Mesenchymal stem cell (in vitro differentiated cells and primary cell): ENCODE measurements around the gene COP1.
A peak's percentile ranks its signal among the peaks of the same experiment; 100 is the strongest.

ENCODE experiments used
- DNase-seq: peaks from one replicate; pipeline ENCODE4 v3.0.0-alpha.2; 2013
- H2AFZ ChIP-seq: one replicate; pipeline ENCODE4 v1.6.1; 2013; ENCODE audit warnings: low read depth, mild to moderate bottlenecking, control low read depth, inconsistent platforms, low read length, moderate library complexity
- H2AK5ac ChIP-seq: 2 replicates; pipeline ENCODE4 v1.6.1; 2013; ENCODE audit warnings: low read length, moderate library complexity, mild to moderate bottlenecking, inconsistent platforms; ENCODE audit not compliant: severe bottlenecking
- H2BK120ac ChIP-seq: one replicate; pipeline ENCODE4 v1.6.1; 2013; ENCODE audit warnings: low read depth, mild to moderate bottlenecking, inconsistent platforms, low read length, moderate library complexity
- H2BK12ac ChIP-seq, 2 experiments: one replicate each; pipeline ENCODE4 v1.6.1; 2013; ENCODE audit warnings: inconsistent platforms in 2 of 2, low read length in 2 of 2, mild to moderate bottlenecking in 2 of 2, moderate library complexity in 2 of 2, control low read depth in 1 of 2
- H2BK15ac ChIP-seq: one replicate; pipeline ENCODE4 v1.6.1; 2013; ENCODE audit warnings: mild to moderate bottlenecking, low read depth, inconsistent platforms; ENCODE audit not compliant: poor library complexity, severe bottlenecking
- H2BK5ac ChIP-seq: 2 replicates; pipeline ENCODE4 v1.6.1; 2013; ENCODE audit warnings: low read depth, mild to moderate bottlenecking, low read length, control low read depth, inconsistent platforms; ENCODE audit not compliant: poor library complexity, severe bottlenecking
- H3K14ac ChIP-seq, 2 experiments: one replicate each; pipeline ENCODE4 v1.6.1; 2013; ENCODE audit warnings: inconsistent platforms in 2 of 2, low read length in 2 of 2, control low read depth in 1 of 2, mild to moderate bottlenecking in 1 of 2, moderate library complexity in 1 of 2
- H3K18ac ChIP-seq, 2 experiments: one replicate each; pipeline ENCODE4 v1.6.1; 2013; ENCODE audit warnings: inconsistent platforms in 2 of 2, low read length in 2 of 2, control low read depth in 1 of 2, low read depth in 1 of 2, mild to moderate bottlenecking in 1 of 2
- H3K23ac ChIP-seq, 2 experiments: one replicate each; pipeline ENCODE4 v1.6.1; 2013; ENCODE audit warnings: inconsistent platforms in 2 of 2, low read length in 2 of 2, mild to moderate bottlenecking in 2 of 2, moderate library complexity in 2 of 2, control low read depth in 1 of 2
- H3K27ac ChIP-seq: 2 replicates; pipeline ENCODE4 v1.5.1; 2013; ENCODE audit warnings: mild to moderate bottlenecking, moderate library complexity, low read length, control low read depth, inconsistent platforms; ENCODE audit not compliant: poor library complexity, severe bottlenecking
- H3K27me3 ChIP-seq, 2 experiments: 2 replicates each; pipeline versions ENCODE4 v1.6.1 to v1.7.0; 2013; ENCODE audit warnings: low read length in 2 of 2, mild to moderate bottlenecking in 2 of 2, moderate library complexity in 2 of 2, control low read depth in 1 of 2, inconsistent platforms in 1 of 2; ENCODE audit not compliant: control insufficient read depth in 1 of 2, insufficient read depth in 1 of 2
- H3K36me3 ChIP-seq, 2 experiments: 2 replicates each; pipeline versions ENCODE4 v1.6.1 to v1.7.0; 2013; ENCODE audit warnings: low read length in 2 of 2, control low read depth in 1 of 2, inconsistent platforms in 1 of 2, low read depth in 1 of 2, mild to moderate bottlenecking in 1 of 2; ENCODE audit not compliant: insufficient read depth in 2 of 2, control insufficient read depth in 1 of 2
- H3K4ac ChIP-seq, 2 experiments: one replicate each; pipeline ENCODE4 v1.6.1; 2013; ENCODE audit warnings: inconsistent platforms in 2 of 2, low read length in 2 of 2, mild to moderate bottlenecking in 2 of 2, moderate library complexity in 2 of 2, control low read depth in 1 of 2, low read depth in 1 of 2
- H3K4me1 ChIP-seq: 2 replicates; pipeline ENCODE4 v1.6.1; 2013; ENCODE audit warnings: low read depth, low read length, control low read depth; ENCODE audit not compliant: control insufficient read depth, insufficient read depth
- H3K4me2 ChIP-seq: 2 replicates; pipeline ENCODE4 v1.6.1; 2013; ENCODE audit warnings: low read length, mild to moderate bottlenecking, inconsistent platforms; ENCODE audit not compliant: poor library complexity, severe bottlenecking
- H3K4me3 ChIP-seq, 2 experiments: 2 replicates each; pipeline versions ENCODE4 v1.5.1 to v1.7.0; 2013; ENCODE audit warnings: low read length in 2 of 2, mild to moderate bottlenecking in 2 of 2, control low read depth in 1 of 2, low read depth in 1 of 2; ENCODE audit not compliant: insufficient read depth in 1 of 2
- H3K79me1 ChIP-seq: replicated peaks from 2 replicates; pipeline ENCODE4 v1.6.1; 2013; ENCODE audit warnings: mild to moderate bottlenecking, control low read depth, low read length, inconsistent platforms; ENCODE audit not compliant: poor library complexity, severe bottlenecking
- H3K9ac ChIP-seq: 2 replicates; pipeline ENCODE4 v1.7.0; 2013; ENCODE audit warnings: mild to moderate bottlenecking, low read length, moderate library complexity
- H3K9me3 ChIP-seq: 2 replicates; pipeline ENCODE4 v1.7.0; 2013; ENCODE audit warnings: mild to moderate bottlenecking, low read length; ENCODE audit not compliant: control insufficient read depth
- H4K8ac ChIP-seq: one replicate; pipeline ENCODE4 v1.6.1; 2013; ENCODE audit warnings: inconsistent platforms, mild to moderate bottlenecking, low read length, moderate library complexity
- H4K91ac ChIP-seq: one replicate; pipeline ENCODE4 v1.6.1; 2013; ENCODE audit warnings: mild to moderate bottlenecking, low read length, inconsistent platforms
- WGBS: methylation state at CpG from one replicate; pipeline ENCODE4 v1.1.7; 2013; ENCODE audit warnings: mixed read lengths; 5-methylcytosine and 5-hydroxymethylcytosine counted together

The COP1 gene

DNA sequence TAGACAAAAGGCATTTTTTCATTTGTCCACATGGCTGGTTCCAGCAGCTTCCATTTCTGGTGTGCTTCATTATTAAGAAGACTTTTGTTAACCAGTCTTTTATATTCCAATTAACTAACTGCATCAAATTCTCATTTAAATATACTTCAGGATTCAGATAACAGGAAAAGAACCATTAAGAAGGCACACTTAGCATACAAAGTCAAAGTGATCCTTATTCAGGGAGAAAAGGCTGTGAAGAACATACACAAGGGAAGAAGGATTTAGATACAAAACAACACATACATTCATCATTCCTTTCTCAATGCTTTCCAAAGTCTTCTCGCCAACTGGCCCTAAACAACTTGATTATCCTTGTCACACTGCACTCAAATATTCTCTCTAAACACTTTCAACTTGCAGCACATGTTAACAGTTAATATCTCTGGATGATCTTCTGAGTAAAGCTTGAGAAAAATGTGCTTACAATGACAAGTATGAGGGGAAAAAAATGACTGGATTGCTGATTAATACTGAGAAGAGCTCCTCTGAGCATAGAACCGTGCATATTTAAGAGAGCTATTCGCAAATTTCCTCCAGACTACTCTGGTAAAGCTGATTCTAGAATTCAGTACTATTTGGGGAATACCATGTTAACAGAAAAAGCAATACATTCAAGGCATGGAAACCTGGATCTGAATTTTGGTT is 238.5 kb downstream of the COP1 start:
- H3K4me1 ChIP-seq: no peaks in the 10 kb centered on the region
- no peak overlapping the region for H2BK15ac ChIP-seq
- H3K36me3 ChIP-seq: peaks cover 0 to 33% of the 10 kb centered on the region in 2 experiments
- no peak overlapping the region for H3K14ac ChIP-seq
- H3K9me3 ChIP-seq: no peaks in the 10 kb centered on the region
- H2AK5ac ChIP-seq: no peak overlapping the region
- H2BK12ac ChIP-seq: no peak overlapping the region
- no peak overlapping the region for H3K4me3 ChIP-seq
- H4K91ac ChIP-seq: no peak overlapping the region
- peak; percentile 26 for DNase-seq
- no peak overlapping the region for H2AFZ ChIP-seq
- H3K27me3 ChIP-seq: no peaks in the 10 kb centered on the region
- no peak overlapping the region for H3K18ac ChIP-seq
- peak overlapping the region; percentile 9 for H3K9ac ChIP-seq
- WGBS: no CpG with 5 or more reads among the region's 3 CpGs
- peak overlapping the region; percentile 19 for H2BK5ac ChIP-seq
- peaks cover 1% of the 10 kb centered on the region for H3K79me1 ChIP-seq
- H3K4me2 ChIP-seq: no peak overlapping the region
- no peak overlapping the region for H2BK120ac ChIP-seq
- H3K23ac ChIP-seq: no peak overlapping the region
- peak overlapping the region; percentile 58 for H3K27ac ChIP-seq
- H3K4ac ChIP-seq: no peak overlapping the region
- H4K8ac ChIP-seq: no peak overlapping the region

- H4K8ac ChIP-seq: no peak overlapping the region
- H3K27me3 ChIP-seq: no peaks in the 10 kb centered on the region
- H2BK12ac ChIP-seq: no peak overlapping the region
- H3K79me1 ChIP-seq: peaks cover 1% of the 10 kb centered on the region
- no peak overlapping the region for H3K4me2 ChIP-seq
- no peak overlapping the region for H3K4me3 ChIP-seq
- H3K9me3 ChIP-seq: no peaks in the 10 kb centered on the region
- no CpG with 5 or more reads among the region's 2 CpGs for WGBS
- no peak overlapping the region for H3K27ac ChIP-seq
- no peak overlapping the region for H3K4ac ChIP-seq
- DNase-seq: no peak
- no peak overlapping the region for H2AK5ac ChIP-seq
- no peak overlapping the region for H3K14ac ChIP-seq
- H3K36me3 ChIP-seq: peaks cover 0 to 36% of the 10 kb centered on the region in 2 experiments
- no peak overlapping the region for H3K23ac ChIP-seq
- no peak overlapping the region for H3K9ac ChIP-seq
- no peak overlapping the region for H2BK5ac ChIP-seq
- H3K4me1 ChIP-seq: no peaks in the 10 kb centered on the region
- H3K18ac ChIP-seq: no peak overlapping the region
- H4K91ac ChIP-seq: no peak overlapping the region
- no peak overlapping the region for H2BK15ac ChIP-seq
- no peak overlapping the region for H2BK120ac ChIP-seq
- H2AFZ ChIP-seq: no peak overlapping the region
Measured at GRCh38 chr1:175963740-175964139, 243.3 kb downstream of the COP1 start.

GRCh38 chr1:175960169-175960568 is 246.9 kb downstream of the COP1 start:
- DNase-seq: no peak
- Histone ChIP-seq H2AK5ac (no peak overlapping the region), H3K9ac (no peak overlapping the region), H3K27me3 (no peaks in the 10 kb centered on the region), H3K18ac (no peak overlapping the region), H4K8ac (no peak overlapping the region), H3K27ac (no peak overlapping the region), H2BK15ac (no peak overlapping the region), H3K4ac (no peak overlapping the region), H3K14ac (no peak overlapping the region), H2AFZ (no peak overlapping the region), H3K23ac (no peak overlapping the region), H3K79me1 (no peaks in the 10 kb centered on the region), H3K36me3 (peaks cover 0 to 47% of the 10 kb centered on the region in 2 experiments), H2BK120ac (no peak overlapping the region), H4K91ac (no peak overlapping the region), H3K9me3 (peaks cover 3% of the 10 kb centered on the region), H3K4me3 (no peak overlapping the region), H2BK12ac (no peak overlapping the region), H3K4me1 (no peaks in the 10 kb centered on the region), H3K4me2 (no peak overlapping the region), H2BK5ac (no peak overlapping the region)
- WGBS: 100% methylated on average over 1 of the region's 1 CpG

- H3K27ac ChIP-seq: no peak overlapping the region
- H3K23ac ChIP-seq: no peak overlapping the region
- no peak overlapping the region for H2BK15ac ChIP-seq
- H3K36me3 ChIP-seq: peaks cover 6 to 42% of the 10 kb centered on the region in 2 experiments
- no peak overlapping the region for H2BK12ac ChIP-seq
- no peak overlapping the region for H3K9ac ChIP-seq
- H3K14ac ChIP-seq: no peak overlapping the region
- H3K4ac ChIP-seq: no peak overlapping the region
- H2BK120ac ChIP-seq: no peak overlapping the region
- H2BK5ac ChIP-seq: no peak overlapping the region
- no peak overlapping the region for H3K4me2 ChIP-seq
- no peak overlapping the region for H3K18ac ChIP-seq
- no peak for DNase-seq
- H3K27me3 ChIP-seq: no peaks in the 10 kb centered on the region
- no peak overlapping the region for H4K8ac ChIP-seq
- 100% methylated on average over 1 of the region's 1 CpG for WGBS
- H2AK5ac ChIP-seq: no peak overlapping the region
- peaks cover 3% of the 10 kb centered on the region for H3K9me3 ChIP-seq
- no peak overlapping the region for H3K4me3 ChIP-seq
- no peak overlapping the region for H4K91ac ChIP-seq
- peaks cover 10% of the 10 kb centered on the region for H3K79me1 ChIP-seq
- no peaks in the 10 kb centered on the region for H3K4me1 ChIP-seq
- H2AFZ ChIP-seq: no peak overlapping the region
Measured at GRCh38 chr1:175951627-175952026, 255.5 kb downstream of the COP1 start.
